Heart left ventricle (tissue), 13 donors: Measurements from ENCODE around the gene CCNE1.

Source experiments
- CTCF ChIP-seq, 12 donors: fragments of 200-600 bp; sonication (generic) in 4 of 12; IDR thresholded peaks; one replicate each; pipeline versions ENCODE4 v1.5.0 to v1.8.0; 2018 to 2022; ENCODE audit warnings: antibody characterized with exemption in 12 of 12, mild to moderate bottlenecking in 5 of 12
- POLR2A ChIP-seq, 2 donors: fragments of 450-650 bp; IDR thresholded peaks; one replicate each; pipeline ENCODE4 v1.6.1; 2017; ENCODE audit warnings: antibody characterized with exemption in 2 of 2, mild to moderate bottlenecking in 2 of 2, moderate library complexity in 2 of 2
- donor health status: ischemic (EF 13 %, LVEDD 7.1; RV severe dilation, severe dysfunction).
- donor health status: DM: no; HTN: yes; CAD: no.
- donor health status: DM: no; HTN: no; CAD: no.
- donor health status: ischemic (EF 25% LVEDD 6.9; RV normal size, moderate dysfunction).
- donor health status: ischemic (EF 25% LVEDD 5.7; RV mildly dilated, moderate dysfunction).
- donor health status: ischemic (EF 35%, LVEDD 5.7; RV mildly dilated, moderate dysfunction).
- donor health status: nonischemic (EF 11% LVEDD 7.7; RV severe dilation, severe dysfunction).
- donor health status: DM: yes; HTN: yes; CAD: no.
- donor health status: PGD.
- donor health status: ischemic (EF 29% LVEDD 5.4; RV normal size, mild dysfunction).
- donor health status: nonischemic (EF 23%, LVEDD 6.1; RV moderate dilation, normal function).

- TF ChIP-seq CTCF (IDR thresholded peaks at IDR 0.05) (no peak), POLR2A (IDR thresholded peaks at IDR 0.05) (no peak)
Measured at GRCh38 chr19:29769997-29770396, 41.8 kb upstream of the CCNE1 start.
